SJSA1 (cell line): Measurements from ENCODE around the gene TACC2. TPM values are rescaled to one million over a fixed set of nuclear protein-coding genes. Genes with fewer than 3 reads are reported as not detected.

ENCODE experiments used
- DNase-seq, 2 experiments: peaks; one replicate each; pipeline ENCODE4 v3.0.0-alpha.2; 2015 to 2020; ENCODE audit warnings: low spot score in 2 of 2, low read depth in 1 of 2
- H3K27ac ChIP-seq: fragments of 250-450 bp; sonication (Bioruptor Pico); 2 replicates; pipeline ENCODE4 v1.5.1; 2020; ENCODE audit warnings: mild to moderate bottlenecking, moderate library complexity
- H3K27me3 ChIP-seq: fragments of 250-450 bp; sonication (Bioruptor Pico); replicated peaks from 2 replicates; pipeline ENCODE4 v1.5.1; 2020; ENCODE audit warnings: mild to moderate bottlenecking, moderate library complexity
- H3K36me3 ChIP-seq: fragments of 250-450 bp; sonication (Bioruptor Pico); 2 replicates; pipeline ENCODE4 v1.5.1; 2020; ENCODE audit warnings: mild to moderate bottlenecking
- H3K4me1 ChIP-seq: fragments of 250-450 bp; sonication (Bioruptor Pico); replicated peaks from 2 replicates; pipeline ENCODE4 v1.6.1; 2021; ENCODE audit warnings: mild to moderate bottlenecking
- H3K4me3 ChIP-seq: fragments of 250-450 bp; sonication (Bioruptor Pico); 2 replicates; pipeline ENCODE4 v1.5.1; 2020; ENCODE audit warnings: mild to moderate bottlenecking
- H3K9me3 ChIP-seq: fragments of 250-450 bp; sonication (Bioruptor Pico); replicated peaks from 2 replicates; pipeline ENCODE4 v1.5.1; 2020; ENCODE audit warnings: mild to moderate bottlenecking
- total RNA-seq: library from RNA; depleted of rRNA; stranded (reverse); fragments of >200 nt; shearing (Covaris generic); gene quantifications from 2 replicates; pipeline ENCODE4 v1.2.3, GENCODE V29; 2014; rRNA removed

TACC2 gene
- total RNA-seq, 1 experiment from 2014 or later: 4.9 TPM

GRCh38 chr10:122298598-122299301 lies 309.8 kb downstream of the TACC2 start:
- DNase-seq: peak in 1 of 2 experiments; percentile 78
- H3K4me1 ChIP-seq: peaks cover 12% of the 10 kb centered on the region
- H3K4me3 ChIP-seq: no peak overlapping the region
- no peaks in the 10 kb centered on the region for H3K9me3 ChIP-seq
- H3K27me3 ChIP-seq: no peaks in the 10 kb centered on the region
- H3K36me3 ChIP-seq: no peaks in the 10 kb centered on the region
- no peak overlapping the region for H3K27ac ChIP-seq

- H3K36me3 ChIP-seq: no peaks in the 10 kb centered on the region
- H3K4me1 ChIP-seq: peaks cover 12% of the 10 kb centered on the region
- no peak overlapping the region for H3K27ac ChIP-seq
- H3K27me3 ChIP-seq: no peaks in the 10 kb centered on the region
- no peak overlapping the region for H3K4me3 ChIP-seq
- no peaks in the 10 kb centered on the region for H3K9me3 ChIP-seq
- DNase-seq: no peak
These were observed 310.6 kb downstream of the TACC2 start for GRCh38 chr10:122299423-122300075.

GRCh38 chr10:122301055-122301810 lies 312.3 kb downstream of the TACC2 start:
- Histone ChIP-seq H3K36me3 (no peaks in the 10 kb centered on the region), H3K4me3 (no peak overlapping the region), H3K4me1 (peaks cover 12% of the 10 kb centered on the region), H3K27me3 (no peaks in the 10 kb centered on the region), H3K9me3 (no peaks in the 10 kb centered on the region; the same call in 1 of the 2 replicates), H3K27ac (no peak overlapping the region)
- DNase-seq: peak; percentile 73 to 74

GRCh38 chr10:122301811-122302115 lies 312.8 kb downstream of the TACC2 start:
- no peaks in the 10 kb centered on the region for H3K36me3 ChIP-seq
- no peak overlapping the region for H3K27ac ChIP-seq
- H3K9me3 ChIP-seq: no peaks in the 10 kb centered on the region; the same call in 1 of the 2 replicates
- H3K4me3 ChIP-seq: no peak overlapping the region
- DNase-seq: no peak
- H3K4me1 ChIP-seq: peaks cover 12% of the 10 kb centered on the region
- H3K27me3 ChIP-seq: no peaks in the 10 kb centered on the region

GRCh38 chr10:122302315-122302714 lies 313.4 kb downstream of the TACC2 start:
- peaks cover 16% of the 10 kb centered on the region for H3K4me1 ChIP-seq
- no peak overlapping the region for H3K27ac ChIP-seq
- H3K4me3 ChIP-seq: no peak overlapping the region
- no peaks in the 10 kb centered on the region; the same call in 1 of the 2 replicates for H3K9me3 ChIP-seq
- H3K27me3 ChIP-seq: no peaks in the 10 kb centered on the region
- no peaks in the 10 kb centered on the region for H3K36me3 ChIP-seq
- no peak for DNase-seq

GRCh38 chr10:122303271-122304053 lies 314.5 kb downstream of the TACC2 start:
- H3K36me3 ChIP-seq: no peaks in the 10 kb centered on the region
- H3K27ac ChIP-seq: no peak overlapping the region
- no peak for DNase-seq
- no peaks in the 10 kb centered on the region for H3K27me3 ChIP-seq
- H3K4me3 ChIP-seq: no peak overlapping the region
- H3K9me3 ChIP-seq: no peaks in the 10 kb centered on the region; the same call in 1 of the 2 replicates
- H3K4me1 ChIP-seq: peaks cover 25% of the 10 kb centered on the region

Other genes with a start within 250 kb of the TACC2 start
- 18.8 and 24.7 TPM in 2 replicates for gene ATE1, start 61.1 kb upstream of the TACC2 start, total RNA-seq
- 48.8 and 59.1 TPM in 2 replicates for gene NSMCE4A, start 13.9 kb upstream of the TACC2 start, total RNA-seq